ENCODE measurements around the gene STEEP1.

STEEP1 gene

DNA sequence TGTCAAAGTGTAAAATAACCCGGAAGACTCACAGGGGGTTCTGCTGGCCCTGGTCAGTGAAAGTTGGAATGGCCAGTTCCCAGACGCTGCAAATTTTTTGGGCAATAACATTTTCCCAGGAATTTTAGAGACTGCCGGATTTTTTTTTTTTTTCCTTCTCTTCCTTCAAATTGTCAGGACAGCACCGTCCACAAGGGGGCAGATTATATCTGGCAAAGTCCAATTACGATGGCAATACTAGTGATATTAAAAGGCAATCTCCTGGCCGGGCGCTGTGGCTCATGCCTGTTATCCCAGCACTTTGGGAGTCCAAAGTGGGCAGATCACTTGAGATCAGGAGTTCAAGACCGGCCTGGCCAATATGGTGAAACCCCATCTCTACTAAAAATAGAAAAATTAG, 76.5 kb downstream of the STEEP1 start:
- TF ChIP-seq POLR2A (IDR thresholded peaks at IDR 0.05; ENCODE audit: low read length) (no peak), GATA1 (IDR thresholded peaks at IDR 0.05; ENCODE audit: low read depth, low read length) (no peak)
- DNase-seq: peak; percentile 27 to 59
